Measurements from ENCODE around the gene CD8B2.
"Not testable (repeated sequence)": the region's sequence is repeated elsewhere in the genome, so short reads cannot be mapped to it uniquely, and the experiment has no call there.

The CD8B2 gene

GRCh38 chr2:106551417-106552130 is 64.4 kb downstream of the CD8B2 start:
- Histone ChIP-seq H3K36me3 (ENCODE audit: control insufficient read depth in 2 of 2, insufficient read depth in 2 of 2, low read length in 2 of 2) (no peaks in the 10 kb centered on the region), H3K27ac (ENCODE audit: low read length) (no peak overlapping the region), H3K4me3 (ENCODE audit: low read length in 2 of 2) (no peak overlapping the region), H3K9ac (ENCODE audit: low read length in 2 of 2) (no peak overlapping the region), H3K9me3 (ENCODE audit: control insufficient read depth in 2 of 2, low read length in 2 of 2) (no peaks in the 10 kb centered on the region), H3K4me1 (ENCODE audit: control insufficient read depth, insufficient read depth, low read length) (no peaks in the 10 kb centered on the region), H3K27me3 (ENCODE audit: control insufficient read depth in 1 of 2, insufficient read depth in 2 of 2, low read length in 2 of 2) (no peaks in the 10 kb centered on the region)

GRCh38 chr2:106552921-106553320 is 65.8 kb downstream of the CD8B2 start:
- H3K27ac ChIP-seq (ENCODE audit: low read length), result no peak overlapping the region

GRCh38 chr2:106553321-106553720 is 66.2 kb downstream of the CD8B2 start:
- no peak overlapping the region for H3K4me3 ChIP-seq (ENCODE audit: low read length in 2 of 2)
- no peaks in the 10 kb centered on the region for H3K36me3 ChIP-seq (ENCODE audit: control insufficient read depth in 2 of 2, insufficient read depth in 2 of 2, low read length in 2 of 2)
- no peaks in the 10 kb centered on the region for H3K27me3 ChIP-seq (ENCODE audit: control insufficient read depth in 1 of 2, insufficient read depth in 2 of 2, low read length in 2 of 2)
- H3K9me3 ChIP-seq (ENCODE audit: control insufficient read depth in 2 of 2, low read length in 2 of 2), result no peaks in the 10 kb centered on the region
- no peak overlapping the region for H3K9ac ChIP-seq (ENCODE audit: low read length in 2 of 2)
- peaks cover 5% of the 10 kb centered on the region for H3K4me1 ChIP-seq (ENCODE audit: control insufficient read depth, insufficient read depth, low read length)
- H3K27ac ChIP-seq (ENCODE audit: low read length), result no peak overlapping the region

More at GRCh38 chr2:106552921-106553320, 65.8 kb downstream of the CD8B2 start:
- no peaks in the 10 kb centered on the region for H3K27me3 ChIP-seq (ENCODE audit: control insufficient read depth in 1 of 2, insufficient read depth in 2 of 2, low read length in 2 of 2)
- H3K36me3 ChIP-seq (ENCODE audit: control insufficient read depth in 2 of 2, insufficient read depth in 2 of 2, low read length in 2 of 2), result no peaks in the 10 kb centered on the region
- H3K9me3 ChIP-seq (ENCODE audit: control insufficient read depth in 2 of 2, low read length in 2 of 2), result no peaks in the 10 kb centered on the region
- H3K4me1 ChIP-seq (ENCODE audit: control insufficient read depth, insufficient read depth, low read length), result peaks cover 3% of the 10 kb centered on the region
- no peak overlapping the region for H3K4me3 ChIP-seq (ENCODE audit: low read length in 2 of 2)
- H3K9ac ChIP-seq (ENCODE audit: low read length in 2 of 2), result no peak overlapping the region

- Histone ChIP-seq H3K36me3 (ENCODE audit: control insufficient read depth in 2 of 2, insufficient read depth in 2 of 2, low read length in 2 of 2) (no peaks in the 10 kb centered on the region), H3K9ac (ENCODE audit: low read length in 2 of 2) (no peak overlapping the region), H3K9me3 (ENCODE audit: control insufficient read depth in 2 of 2, low read length in 2 of 2) (no peaks in the 10 kb centered on the region), H3K27me3 (ENCODE audit: control insufficient read depth in 1 of 2, insufficient read depth in 2 of 2, low read length in 2 of 2) (no peaks in the 10 kb centered on the region), H3K27ac (ENCODE audit: low read length) (no peak overlapping the region), H3K4me1 (ENCODE audit: control insufficient read depth, insufficient read depth, low read length) (peaks cover 9% of the 10 kb centered on the region), H3K4me3 (ENCODE audit: low read length in 2 of 2) (no peak overlapping the region)
These were observed 67.2 kb downstream of the CD8B2 start for GRCh38 chr2:106554411-106554810.

- H3K4me1 ChIP-seq (ENCODE audit: control insufficient read depth, insufficient read depth, low read length), result peaks cover 12% of the 10 kb centered on the region
- no peaks in the 10 kb centered on the region for H3K36me3 ChIP-seq (ENCODE audit: control insufficient read depth in 2 of 2, insufficient read depth in 2 of 2, low read length in 2 of 2)
- no peak overlapping the region for H3K4me3 ChIP-seq (ENCODE audit: low read length in 2 of 2)
- no peaks in the 10 kb centered on the region for H3K9me3 ChIP-seq (ENCODE audit: control insufficient read depth in 2 of 2, low read length in 2 of 2)
- no peak overlapping the region for H3K27ac ChIP-seq (ENCODE audit: low read length)
- no peaks in the 10 kb centered on the region for H3K27me3 ChIP-seq (ENCODE audit: control insufficient read depth in 1 of 2, insufficient read depth in 2 of 2, low read length in 2 of 2)
- no peak overlapping the region for H3K9ac ChIP-seq (ENCODE audit: low read length in 2 of 2)
These were observed 67.9 kb downstream of the CD8B2 start for GRCh38 chr2:106555053-106555452.

- not testable (repeated sequence) for H3K9me3 ChIP-seq (ENCODE audit: control insufficient read depth in 2 of 2, low read length in 2 of 2); H3K36me3 ChIP-seq (ENCODE audit: control insufficient read depth in 2 of 2, insufficient read depth in 2 of 2, low read length in 2 of 2); H3K27me3 ChIP-seq (ENCODE audit: control insufficient read depth in 1 of 2, insufficient read depth in 2 of 2, low read length in 2 of 2); H3K9ac ChIP-seq (ENCODE audit: low read length in 2 of 2); H3K4me3 ChIP-seq (ENCODE audit: low read length in 2 of 2)
- peak overlapping the region; percentile 31 for H3K27ac ChIP-seq (ENCODE audit: low read length)
- peaks cover 44% of the 10 kb centered on the region for H3K4me1 ChIP-seq (ENCODE audit: control insufficient read depth, insufficient read depth, low read length)
These were observed 72.6 kb downstream of the CD8B2 start for GRCh38 chr2:106559786-106560185.

DNA sequence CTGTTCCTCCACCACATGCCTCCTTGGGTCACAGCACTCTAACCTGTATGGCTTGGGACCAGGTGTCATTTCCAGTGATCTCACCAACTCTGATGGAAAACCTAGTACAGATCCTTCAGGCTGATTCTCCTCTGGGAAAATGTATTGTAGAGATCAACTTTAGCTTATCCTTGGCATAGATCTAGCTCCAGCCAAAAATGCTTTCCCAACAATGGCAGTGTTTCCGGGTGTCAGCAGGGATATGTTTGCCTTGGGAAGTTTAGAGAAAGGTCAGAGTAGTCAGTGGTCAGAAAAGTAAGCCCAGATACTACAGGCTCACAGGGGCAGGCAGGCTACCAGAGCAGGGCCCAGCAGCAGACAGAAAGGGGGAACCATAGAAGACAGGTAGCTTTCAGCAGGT is 73.6 kb downstream of the CD8B2 start:
- no peak overlapping the region for H3K4me3 ChIP-seq (ENCODE audit: low read length in 2 of 2)
- no peaks in the 10 kb centered on the region for H3K36me3 ChIP-seq (ENCODE audit: control insufficient read depth in 2 of 2, insufficient read depth in 2 of 2, low read length in 2 of 2)
- no peaks in the 10 kb centered on the region for H3K27me3 ChIP-seq (ENCODE audit: control insufficient read depth in 1 of 2, insufficient read depth in 2 of 2, low read length in 2 of 2)
- peak overlapping the region; percentile 84 for H3K27ac ChIP-seq (ENCODE audit: low read length)
- no peaks in the 10 kb centered on the region for H3K9me3 ChIP-seq (ENCODE audit: control insufficient read depth in 2 of 2, low read length in 2 of 2)
- peaks cover 45% of the 10 kb centered on the region for H3K4me1 ChIP-seq (ENCODE audit: control insufficient read depth, insufficient read depth, low read length)
- peak overlapping the region in 1 of 2 donors; percentile 36 for H3K9ac ChIP-seq (ENCODE audit: low read length in 2 of 2)

- Histone ChIP-seq H3K27me3 (ENCODE audit: control insufficient read depth in 1 of 2, insufficient read depth in 2 of 2, low read length in 2 of 2) (no peaks in the 10 kb centered on the region), H3K4me3 (ENCODE audit: low read length in 2 of 2) (peak overlapping the region in 1 of 2 donors; percentile 29), H3K27ac (ENCODE audit: low read length) (peak overlapping the region; percentile 84), H3K9me3 (ENCODE audit: control insufficient read depth in 2 of 2, low read length in 2 of 2) (no peaks in the 10 kb centered on the region), H3K9ac (ENCODE audit: low read length in 2 of 2) (peak overlapping the region in 1 of 2 donors; percentile 36), H3K36me3 (ENCODE audit: control insufficient read depth in 2 of 2, insufficient read depth in 2 of 2, low read length in 2 of 2) (no peaks in the 10 kb centered on the region), H3K4me1 (ENCODE audit: control insufficient read depth, insufficient read depth, low read length) (peaks cover 51% of the 10 kb centered on the region)
These were observed 74.2 kb downstream of the CD8B2 start for GRCh38 chr2:106561356-106561755.

DNA sequence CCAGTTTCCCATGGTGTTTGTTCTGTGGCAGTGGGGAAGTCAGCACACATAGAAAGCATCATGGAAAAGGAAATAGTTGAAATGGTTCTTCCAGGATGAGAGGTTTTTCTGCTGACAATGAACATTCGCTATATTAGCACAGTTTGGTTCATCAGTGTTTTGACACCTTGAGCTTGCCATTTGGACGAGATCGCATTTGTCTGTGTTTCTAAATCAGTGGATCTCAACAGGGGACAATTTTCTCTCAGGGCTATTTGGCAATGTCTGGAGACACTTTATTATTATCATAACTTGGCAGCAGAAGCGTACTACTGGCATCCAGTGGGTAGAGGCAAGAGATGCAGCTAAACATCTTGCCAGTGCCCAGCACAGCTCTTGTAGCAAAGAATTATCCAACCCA is 74.6 kb downstream of the CD8B2 start:
- H3K4me3 ChIP-seq (ENCODE audit: low read length in 2 of 2), result peak overlapping the region in 1 of 2 donors; percentile 29
- peaks cover 55% of the 10 kb centered on the region for H3K4me1 ChIP-seq (ENCODE audit: control insufficient read depth, insufficient read depth, low read length)
- peak overlapping the region; percentile 84 for H3K27ac ChIP-seq (ENCODE audit: low read length)

DNA sequence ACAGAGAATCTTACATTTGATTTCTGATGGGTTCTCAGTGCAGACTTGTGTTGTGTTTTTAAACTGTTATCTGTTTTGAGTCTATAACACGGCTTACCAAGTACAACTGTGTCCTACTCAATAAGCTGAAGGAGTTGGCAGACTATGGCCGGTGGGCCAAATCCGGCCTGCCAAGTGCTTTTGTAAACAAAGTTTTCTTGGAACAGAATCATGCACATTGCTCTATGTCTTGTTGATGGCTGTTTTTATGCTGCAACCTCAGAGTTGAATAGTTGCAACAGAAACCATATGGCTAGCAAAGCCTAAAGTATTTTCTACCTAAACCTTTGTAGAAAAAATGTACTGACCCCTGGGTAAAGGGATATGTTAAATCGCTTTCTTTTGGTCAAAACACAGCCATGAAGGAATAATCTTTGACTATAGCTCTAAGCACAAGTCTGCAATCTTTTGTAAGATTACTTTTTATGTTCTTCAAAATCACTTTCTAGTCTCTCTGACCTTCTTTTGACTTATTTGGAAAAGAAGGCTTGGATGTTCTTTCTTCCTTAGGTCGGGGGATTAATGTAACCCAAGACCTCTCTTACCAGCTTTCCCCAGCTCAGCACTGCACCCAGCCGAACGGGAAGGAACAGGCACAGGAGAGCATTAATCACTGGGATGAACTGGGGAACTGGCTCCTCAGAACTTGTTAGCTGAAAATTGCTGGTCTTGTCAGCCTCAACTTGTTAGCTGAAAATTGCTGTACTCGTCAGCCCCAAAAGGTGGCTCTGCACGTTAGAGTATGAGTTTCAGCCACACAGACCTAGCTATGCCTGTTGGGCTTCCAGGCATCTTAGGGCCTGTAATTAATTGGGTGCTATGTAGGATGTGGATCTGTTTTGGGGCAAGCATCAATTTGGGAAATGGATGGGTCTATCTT is 75.4 kb downstream of the CD8B2 start:
- Histone ChIP-seq H3K27ac (ENCODE audit: low read length) (peak overlapping the region; percentile 84), H3K9me3 (ENCODE audit: control insufficient read depth in 2 of 2, low read length in 2 of 2) (no peaks in the 10 kb centered on the region), H3K4me1 (ENCODE audit: control insufficient read depth, insufficient read depth, low read length) (peaks cover 55% of the 10 kb centered on the region), H3K9ac (ENCODE audit: low read length in 2 of 2) (no peak overlapping the region), H3K36me3 (ENCODE audit: control insufficient read depth in 2 of 2, insufficient read depth in 2 of 2, low read length in 2 of 2) (no peaks in the 10 kb centered on the region), H3K4me3 (ENCODE audit: low read length in 2 of 2) (peak overlapping the region in 1 of 2 donors; percentile 15), H3K27me3 (ENCODE audit: control insufficient read depth in 1 of 2, insufficient read depth in 2 of 2, low read length in 2 of 2) (no peaks in the 10 kb centered on the region)

More for the DNA sequence above, 74.6 kb downstream of the CD8B2 start:
- H3K36me3 ChIP-seq (ENCODE audit: control insufficient read depth in 2 of 2, insufficient read depth in 2 of 2, low read length in 2 of 2), result no peaks in the 10 kb centered on the region
- H3K27me3 ChIP-seq (ENCODE audit: control insufficient read depth in 1 of 2, insufficient read depth in 2 of 2, low read length in 2 of 2), result no peaks in the 10 kb centered on the region
- no peaks in the 10 kb centered on the region for H3K9me3 ChIP-seq (ENCODE audit: control insufficient read depth in 2 of 2, low read length in 2 of 2)
- no peak overlapping the region for H3K9ac ChIP-seq (ENCODE audit: low read length in 2 of 2)

Data from stomach smooth muscle (tissue), 2 donors.